ENCODE results near the gene JKAMP.
"Not testable (repeated sequence)": the region's sequence is repeated elsewhere in the genome, so short reads cannot be mapped to it uniquely, and the experiment has no call there.

Gene JKAMP, protein sequence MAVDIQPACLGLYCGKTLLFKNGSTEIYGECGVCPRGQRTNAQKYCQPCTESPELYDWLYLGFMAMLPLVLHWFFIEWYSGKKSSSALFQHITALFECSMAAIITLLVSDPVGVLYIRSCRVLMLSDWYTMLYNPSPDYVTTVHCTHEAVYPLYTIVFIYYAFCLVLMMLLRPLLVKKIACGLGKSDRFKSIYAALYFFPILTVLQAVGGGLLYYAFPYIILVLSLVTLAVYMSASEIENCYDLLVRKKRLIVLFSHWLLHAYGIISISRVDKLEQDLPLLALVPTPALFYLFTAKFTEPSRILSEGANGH

DNA sequence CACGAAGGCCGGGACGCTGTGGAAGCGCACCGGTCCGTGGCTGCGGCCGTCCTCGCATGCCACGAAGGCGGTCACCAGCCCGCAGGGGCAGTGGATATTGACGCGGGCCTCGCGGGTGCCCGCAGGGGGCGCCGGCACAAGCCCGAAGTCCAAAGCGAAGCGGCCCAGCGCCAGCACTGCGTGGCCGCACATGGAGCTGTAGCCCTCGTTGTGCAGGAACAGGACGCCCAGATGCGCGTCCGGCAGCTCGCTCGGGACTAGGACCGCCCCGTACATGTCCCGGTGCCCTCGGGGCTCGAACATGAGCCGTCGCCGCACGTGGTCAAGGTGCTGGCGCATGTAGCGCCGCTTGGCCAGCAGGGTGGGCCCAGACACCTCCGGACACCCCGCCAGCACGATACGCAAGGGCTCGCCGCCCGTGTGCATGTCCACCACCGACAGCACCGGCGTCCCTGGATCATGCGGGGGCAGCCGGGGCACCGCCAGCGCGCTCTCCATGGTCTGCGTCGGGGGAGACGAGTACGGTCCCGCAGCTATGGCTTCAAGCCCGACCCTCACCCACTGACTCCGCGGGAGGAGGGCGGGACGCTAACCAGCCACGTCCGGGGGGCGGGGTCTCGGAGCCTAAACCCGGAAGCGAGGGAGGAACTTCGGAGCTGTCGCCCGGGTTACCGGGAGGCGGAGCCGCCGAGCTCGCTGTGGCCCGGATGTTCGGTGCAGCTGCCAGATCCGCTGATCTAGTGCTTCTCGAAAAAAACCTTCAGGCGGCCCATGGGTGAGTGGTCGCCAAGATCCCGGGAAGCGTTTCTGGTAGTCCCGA lies at the start of gene JKAMP, which contains the start of gene L3HYPDH:
TSS of gene JKAMP (plus strand) at position 699 of the 820 bp plus-strand sequence. CDS start at position 772, 73 bp downstream.
TSS of gene L3HYPDH (minus strand) at position 590 of the 820 bp plus-strand sequence. CDS start at position 498, 92 bp downstream.
- DNase-seq: peak; percentile 95

DNA sequence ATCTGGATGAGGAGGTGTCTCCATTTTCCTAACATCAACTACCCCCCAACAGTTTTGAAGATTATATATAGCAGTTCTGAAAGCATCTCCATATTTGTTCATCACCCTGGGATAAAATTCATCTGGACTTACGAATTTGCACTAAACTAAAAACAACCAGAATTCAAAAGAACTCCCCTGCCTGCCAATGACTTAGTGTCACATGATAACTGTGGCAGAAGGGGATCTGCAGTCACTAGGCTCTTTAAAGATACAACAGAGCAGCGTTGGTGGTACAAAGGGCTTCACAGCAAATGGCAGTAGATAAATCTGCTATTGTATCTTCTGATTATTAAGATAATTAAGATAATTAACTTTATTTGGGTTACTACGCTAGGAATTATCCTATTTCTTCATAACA lies 49.2 kb upstream of the JKAMP start:
- no peak for DNase-seq

DNA sequence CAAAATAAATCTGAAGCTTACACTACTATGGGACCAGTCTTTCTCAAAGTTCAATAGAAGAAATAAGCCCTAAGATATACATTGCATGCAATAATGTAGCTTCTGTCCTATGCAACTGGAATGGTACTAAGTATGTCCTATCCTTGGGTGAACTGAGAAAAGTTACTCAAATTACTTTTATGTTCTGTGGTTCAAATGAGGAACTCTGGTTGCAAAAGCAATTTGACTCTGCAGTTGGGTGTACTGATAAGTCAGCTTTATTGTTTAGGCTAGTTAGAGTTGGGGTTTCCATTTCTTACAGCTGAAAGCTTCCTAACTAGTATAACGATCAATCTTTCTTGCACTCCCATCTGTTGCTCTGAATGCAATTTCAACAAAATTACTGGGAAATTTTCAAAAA lies 48.3 kb upstream of the JKAMP start:
- no peak for DNase-seq

DNA sequence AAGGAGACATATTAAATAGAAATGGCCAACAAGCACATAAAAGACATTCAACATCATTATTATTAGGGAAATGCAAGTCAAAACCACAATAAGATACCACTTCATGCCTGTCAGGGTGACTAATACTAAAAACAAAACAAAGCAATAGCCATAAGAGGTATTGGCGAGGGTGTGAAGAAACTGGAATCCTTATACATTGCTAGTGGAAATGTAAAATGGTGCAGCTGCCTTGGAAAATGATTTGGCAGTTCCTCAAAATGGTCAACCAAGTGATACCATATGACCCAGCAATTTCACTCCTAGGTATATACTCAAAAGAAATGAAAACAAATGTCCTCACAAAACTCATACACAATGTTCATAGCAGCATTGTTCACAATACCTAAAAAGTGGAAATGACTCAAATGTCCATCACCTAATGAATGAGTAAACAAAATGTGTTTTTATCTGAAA lies 46.1 kb upstream of the JKAMP start:
- no peak for DNase-seq

DNA sequence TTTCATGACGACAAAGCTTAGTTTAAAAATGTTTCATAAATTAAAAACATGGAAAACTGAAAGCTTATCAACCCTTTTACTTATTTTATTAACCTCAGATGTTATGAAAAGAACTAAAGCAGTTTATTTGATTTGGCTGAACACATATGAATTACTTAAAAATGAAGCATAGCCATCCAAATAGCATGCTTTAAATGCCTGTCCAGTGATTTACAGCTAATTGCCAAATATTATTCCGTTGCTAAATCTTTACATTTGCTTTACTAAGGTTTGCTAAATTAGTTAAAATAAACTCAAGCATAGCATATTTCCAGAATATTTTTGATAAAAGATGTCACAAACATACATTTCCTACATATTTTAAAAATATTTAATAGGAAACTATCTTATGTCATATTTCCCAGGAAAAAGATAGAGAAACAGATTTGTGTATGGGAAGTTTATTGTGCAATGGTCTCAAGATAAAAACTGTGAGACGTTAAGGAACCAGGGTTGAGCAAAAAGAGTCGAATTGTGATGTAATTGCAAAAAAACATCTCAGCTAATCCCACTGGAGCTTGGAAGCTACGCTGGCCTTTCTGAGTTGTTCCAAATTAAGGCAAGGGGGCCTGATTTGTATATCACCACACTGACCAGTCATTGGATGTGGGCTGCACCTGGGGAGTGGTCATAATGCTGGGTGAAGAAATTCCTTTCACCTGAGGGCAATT lies 44.9 kb upstream of the JKAMP start:
- no peak for DNase-seq

DNA sequence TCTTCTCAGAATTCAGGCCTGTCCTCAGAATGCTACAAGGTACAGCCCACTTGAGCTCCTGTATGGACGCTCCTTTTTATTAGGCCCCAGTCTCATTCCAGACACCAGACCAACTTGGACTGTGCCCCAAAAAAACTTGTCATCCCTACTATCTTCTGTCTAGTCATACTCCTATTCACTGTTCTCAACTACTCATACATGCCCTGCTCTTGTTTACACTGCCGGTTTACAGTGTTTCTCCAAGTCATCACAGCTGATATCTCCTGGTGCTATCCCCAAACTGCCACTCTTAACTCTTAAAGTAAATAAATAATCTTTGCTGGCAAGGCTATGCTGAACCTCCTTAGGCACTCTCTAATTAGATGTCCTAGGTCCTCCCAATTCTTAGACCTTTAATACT lies 35.6 kb upstream of the JKAMP start:
- DNase-seq: not testable (repeated sequence)

DNA sequence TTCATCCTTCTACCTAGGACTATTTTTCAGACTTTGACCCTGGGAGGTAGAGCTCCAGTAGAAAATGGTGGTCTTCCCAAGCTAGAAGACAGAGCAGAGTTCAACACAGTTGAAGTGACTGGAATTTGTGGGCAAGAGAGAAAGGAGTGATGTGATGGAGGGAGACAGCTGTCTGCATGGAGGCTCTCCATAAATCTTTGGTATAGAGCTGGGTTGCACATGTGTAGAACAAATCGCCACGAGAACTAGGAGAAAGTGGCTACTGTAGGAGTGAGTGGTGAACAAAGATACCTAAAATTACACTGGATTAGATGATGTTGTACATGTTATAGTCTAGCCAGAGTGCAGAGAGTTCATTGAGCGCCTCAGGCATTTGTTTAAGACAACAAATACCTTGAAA lies 33.6 kb upstream of the JKAMP start:
- DNase-seq: no peak

DNA sequence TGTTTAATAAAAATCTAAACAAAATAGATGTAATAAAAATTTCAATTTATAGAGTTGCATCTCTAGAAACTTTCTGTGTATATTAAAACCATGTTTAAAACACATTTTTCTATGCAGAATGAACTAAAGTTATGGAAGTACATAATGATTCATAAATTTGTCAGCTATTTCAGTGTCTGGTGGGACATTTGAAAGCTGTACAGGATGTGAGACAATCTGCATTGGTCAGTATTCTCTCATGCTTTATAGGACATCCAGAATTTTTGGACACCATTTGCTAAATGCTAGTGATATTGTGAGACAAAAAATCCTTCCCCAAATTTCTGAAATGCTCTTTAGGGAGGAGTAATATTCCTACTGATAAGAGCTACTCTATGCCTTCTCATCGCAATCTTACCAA lies 32.5 kb upstream of the JKAMP start:
- DNase-seq: no peak

DNA sequence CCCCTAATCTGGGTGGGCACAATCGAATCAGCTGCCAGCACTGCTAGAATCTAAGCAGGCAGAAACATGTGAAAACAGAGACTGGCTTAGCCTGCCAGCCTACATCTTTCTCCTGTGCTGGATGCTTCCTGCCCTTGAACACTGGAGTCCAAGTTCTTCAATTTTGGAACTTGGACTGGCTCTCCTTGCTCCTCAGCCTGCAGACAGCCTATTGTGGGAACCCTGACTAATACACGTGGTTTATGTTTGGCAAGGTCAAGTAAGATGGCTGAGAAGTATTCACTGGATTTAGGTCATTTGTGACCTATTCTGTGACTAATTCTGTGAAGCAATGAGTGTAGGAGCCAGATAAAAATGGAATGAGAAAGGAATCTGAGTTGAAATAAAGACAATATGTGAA lies 30.2 kb upstream of the JKAMP start:
- DNase-seq: no peak

DNA sequence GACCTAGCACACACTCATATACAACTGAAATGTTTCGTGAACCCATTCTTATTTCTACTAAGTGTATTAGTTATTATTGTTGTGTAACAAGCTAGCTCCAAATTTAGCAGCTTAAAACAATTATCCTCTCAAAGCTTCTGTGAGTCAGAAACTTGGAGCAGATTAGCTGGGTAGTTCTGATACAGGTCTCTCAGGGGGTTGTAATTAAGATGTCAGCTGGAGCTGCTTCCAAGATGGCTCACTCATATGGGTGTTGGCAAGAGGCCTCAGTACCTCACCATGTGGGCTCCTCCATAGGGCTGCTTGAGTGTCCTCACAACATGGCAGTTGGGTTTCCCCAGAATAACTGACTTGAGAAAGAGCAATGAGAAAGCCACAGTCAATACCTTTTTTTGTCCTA lies 28.9 kb upstream of the JKAMP start:
- no peak for DNase-seq

DNA sequence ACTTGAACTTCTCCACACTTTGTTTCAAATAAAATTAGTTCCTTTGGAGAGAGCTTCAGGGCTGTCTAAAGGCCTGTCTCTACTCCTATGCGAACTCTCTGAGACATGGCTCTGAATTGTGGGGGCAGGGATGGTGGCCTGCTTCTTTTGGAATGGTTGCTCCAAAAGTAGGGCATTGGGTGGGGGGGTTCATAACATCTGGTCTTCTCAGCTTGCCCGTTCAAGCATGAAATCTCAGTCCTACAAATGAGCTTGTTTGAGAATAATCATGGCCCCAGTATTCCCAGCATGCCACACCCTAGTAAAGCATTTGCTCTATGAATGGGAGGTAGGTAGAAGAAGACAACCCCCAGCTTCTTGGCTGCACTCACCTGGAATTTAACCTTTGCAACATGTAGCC lies 25.8 kb upstream of the JKAMP start:
- no peak for DNase-seq

DNA sequence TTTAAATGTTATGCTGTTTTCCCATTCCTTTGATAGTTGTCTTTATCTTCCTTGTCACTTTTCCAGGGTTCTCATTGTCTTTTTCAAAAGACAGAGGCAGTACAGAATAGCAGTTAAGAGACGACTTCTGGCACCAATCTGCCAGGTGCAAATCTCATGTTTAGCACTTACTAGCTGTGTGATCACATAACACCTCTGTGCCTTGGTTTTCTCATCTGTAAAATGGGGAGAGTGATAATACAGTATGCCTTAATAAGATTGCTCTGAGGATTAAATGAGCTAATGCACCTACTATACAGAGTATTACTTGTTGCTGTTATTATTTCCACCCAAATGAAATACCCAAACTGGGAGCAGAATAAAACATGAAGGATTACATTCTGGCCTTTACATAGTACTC lies 23.9 kb upstream of the JKAMP start:
- DNase-seq: no peak

DNA sequence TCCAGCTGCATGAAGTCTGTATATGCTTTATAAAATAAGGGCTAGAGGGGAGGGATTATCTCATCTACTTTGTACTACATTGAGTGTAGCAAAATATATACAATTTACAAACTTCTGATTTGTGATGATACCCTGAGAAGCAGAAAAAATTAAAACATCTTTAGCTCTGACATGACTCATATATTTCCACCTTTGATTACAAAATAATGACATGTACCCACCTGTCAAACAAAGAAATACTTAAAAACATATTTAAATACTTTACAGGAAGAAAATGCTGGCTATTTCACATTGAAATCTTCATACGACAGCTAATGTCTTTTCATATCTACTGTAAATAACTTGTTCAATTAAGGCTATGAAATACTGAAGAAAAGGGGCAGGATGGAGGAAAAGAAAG lies 22.4 kb upstream of the JKAMP start:
- DNase-seq: no peak

DNA sequence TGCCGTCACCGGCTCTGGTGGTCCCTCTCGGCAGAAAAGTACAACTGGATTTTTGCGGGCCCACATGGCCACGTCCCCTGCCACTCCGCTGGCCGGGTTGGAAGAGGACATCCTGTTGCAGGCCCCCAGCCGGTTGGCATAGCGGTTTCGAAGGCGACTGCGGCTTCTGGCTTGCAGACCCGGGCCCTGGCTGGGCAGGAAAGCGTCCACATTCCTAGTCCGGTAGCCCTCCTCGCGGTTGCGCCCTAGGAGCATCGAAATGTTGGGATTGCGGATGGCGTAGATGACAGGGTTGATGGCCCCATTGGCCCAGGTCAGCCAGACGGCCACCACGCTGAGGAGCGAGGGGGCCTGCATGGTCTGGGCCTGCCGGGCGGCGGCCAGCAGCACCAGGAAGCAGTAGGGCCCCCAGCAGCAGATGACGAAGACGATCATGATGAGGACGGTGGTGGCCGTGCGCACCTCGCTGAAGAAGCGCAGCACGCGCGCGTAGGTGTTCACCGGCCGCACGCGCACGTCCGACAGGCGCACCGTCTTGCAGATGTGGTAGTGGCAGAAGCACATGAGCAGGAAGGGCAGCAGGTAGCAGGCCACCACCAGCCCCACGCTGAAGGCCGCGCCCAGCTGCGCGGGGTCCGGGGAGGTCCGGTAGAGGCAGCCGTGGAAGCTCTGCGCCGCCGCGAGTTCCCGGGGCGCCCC lies 20.4 kb upstream of the JKAMP start:
- DNase-seq: peak in 1 of 2 donors; percentile 11

DNA sequence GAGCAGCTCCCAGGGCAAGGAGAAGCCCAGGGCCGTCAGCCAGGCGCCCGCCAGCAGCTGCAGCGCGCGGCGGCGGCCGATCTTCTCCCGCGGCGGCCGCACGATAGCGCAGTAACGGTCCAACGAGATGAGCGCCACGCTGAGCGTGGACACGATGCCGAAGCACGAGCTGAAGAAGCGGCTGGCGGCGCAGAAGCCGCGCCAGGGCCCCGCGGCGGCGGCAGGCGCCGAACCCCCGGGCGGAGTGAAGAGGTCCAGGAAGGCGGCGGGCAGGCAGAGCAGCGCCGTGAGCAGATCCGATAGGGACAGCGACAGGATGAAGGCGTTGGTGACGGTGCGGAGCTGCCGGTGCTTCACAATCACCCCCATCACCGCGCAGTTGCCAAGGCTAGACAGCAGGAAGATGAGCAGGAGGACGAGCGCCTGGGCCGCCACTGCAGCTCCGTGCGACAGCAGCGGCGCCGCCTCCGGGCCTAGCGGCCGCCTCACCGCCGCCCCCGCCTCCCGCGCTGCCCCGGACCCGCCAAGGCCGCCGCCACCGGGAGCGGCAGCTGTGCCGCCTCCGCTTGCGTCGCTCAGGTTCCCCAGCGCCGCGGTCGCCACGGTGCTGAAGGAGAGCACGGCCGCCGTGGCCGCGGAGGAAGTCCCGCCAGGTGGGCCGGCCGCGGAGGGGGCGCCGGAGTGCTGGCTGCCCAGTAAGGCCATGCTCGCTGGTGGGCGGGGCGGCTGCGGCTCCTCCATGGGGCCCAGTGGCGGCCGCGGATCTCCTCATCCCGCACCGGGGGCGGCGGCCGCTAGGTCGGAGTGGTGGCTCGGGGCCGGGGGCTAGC lies 19.6 kb upstream of the JKAMP start:
- DNase-seq: peak; percentile 51 to 58

DNA sequence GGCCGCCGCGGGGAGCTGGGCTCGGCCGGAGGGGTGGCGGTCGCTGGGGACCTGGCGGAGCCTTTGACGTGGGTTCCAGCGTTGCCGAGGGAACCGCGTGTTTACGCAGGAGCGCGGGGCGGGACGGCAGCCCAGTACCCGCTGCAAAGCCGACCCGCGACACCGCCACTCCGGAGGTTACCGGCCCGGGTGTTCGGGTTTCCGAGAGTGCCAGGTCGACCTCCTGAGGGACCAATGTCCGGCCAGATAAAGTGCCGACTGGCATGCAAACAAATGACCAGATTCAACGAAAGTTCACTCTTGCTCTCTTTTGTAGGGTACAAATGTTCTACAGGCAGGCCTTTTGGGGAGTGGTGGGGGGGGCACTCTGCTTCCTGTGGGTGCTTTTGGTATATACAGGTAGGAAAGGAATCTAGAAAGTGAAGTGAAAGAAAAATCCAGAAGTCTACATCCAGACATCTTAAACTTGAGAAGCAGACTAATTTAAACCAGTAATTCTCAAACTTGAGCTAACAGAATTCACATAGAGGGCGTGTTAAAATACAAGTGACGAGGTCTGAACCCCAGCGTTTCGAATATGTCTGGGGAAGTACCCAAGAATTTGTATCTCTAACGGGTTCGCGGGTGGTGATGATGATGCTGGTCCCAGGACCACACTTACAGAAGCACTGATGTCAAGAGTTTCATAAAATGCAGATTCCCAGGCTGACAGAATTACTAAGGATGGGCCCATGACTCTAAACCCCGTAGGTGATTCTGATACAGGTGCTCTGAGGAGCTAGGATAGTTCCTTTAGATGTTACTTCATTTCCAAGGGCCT lies 18.8 kb upstream of the JKAMP start, which contains the start of gene GPR135:
TSS of gene GPR135 (minus strand) at position 65 of the 820 bp plus-strand sequence. CDS start 154 bp downstream, outside the sequence.
- DNase-seq: peak; percentile 18 to 53

DNA sequence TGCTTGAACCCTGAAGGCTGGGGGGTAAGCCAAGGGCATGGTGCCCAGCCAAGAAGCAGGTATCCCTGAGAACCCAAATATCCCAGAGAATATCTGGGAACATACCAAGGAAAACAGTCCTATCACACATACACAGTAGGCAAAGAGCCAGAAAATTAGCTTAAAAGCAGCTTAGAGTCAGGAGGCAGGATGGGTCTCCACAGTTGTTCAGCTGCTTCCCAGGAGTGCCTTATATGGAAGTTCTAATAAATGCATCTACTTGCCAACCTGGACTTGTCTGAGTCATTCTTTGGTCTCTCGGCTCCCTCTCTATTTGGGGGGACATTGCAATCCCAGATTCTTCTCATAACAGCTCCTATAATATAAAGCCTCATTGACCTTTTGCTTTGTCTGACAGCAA lies 10.1 kb upstream of the JKAMP start:
- no peak for DNase-seq

DNA sequence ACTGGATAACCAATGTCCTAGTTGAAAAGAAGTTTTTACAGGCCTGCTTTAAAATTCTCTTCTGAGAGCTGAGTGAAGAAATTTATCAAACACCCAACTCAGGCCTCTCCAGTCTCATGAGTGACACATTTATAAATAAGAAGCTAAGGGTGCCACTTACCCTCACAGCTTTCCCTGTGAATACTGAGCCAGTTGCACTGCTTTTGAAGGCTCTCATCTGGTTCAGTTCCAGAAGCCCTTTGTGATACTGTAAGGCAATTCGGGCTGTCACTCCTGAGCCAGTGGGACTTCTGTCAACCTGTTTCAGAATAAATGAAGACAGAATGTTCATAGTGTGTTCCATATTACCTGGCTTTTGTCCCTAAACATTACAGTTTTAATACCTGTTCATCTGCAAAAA lies 8.6 kb upstream of the JKAMP start:
- DNase-seq: no peak

DNA sequence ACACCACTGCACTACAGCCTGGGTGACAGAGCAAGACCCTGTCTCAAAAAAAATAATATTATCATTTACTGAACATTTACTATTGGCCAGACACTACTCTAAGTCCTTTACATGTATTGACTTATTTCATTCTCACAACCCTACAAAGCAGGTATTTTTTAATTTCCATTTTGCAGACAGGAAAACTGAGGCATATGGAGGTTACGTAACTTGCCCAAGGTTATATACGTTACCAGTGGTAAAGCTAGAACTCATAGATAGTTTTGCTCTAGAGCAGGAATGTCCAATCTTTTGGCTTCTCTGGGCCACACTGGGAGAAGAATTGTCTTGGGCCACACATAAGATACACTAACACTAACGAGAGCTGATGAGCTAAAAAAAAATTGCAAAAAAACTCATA lies 5.8 kb upstream of the JKAMP start:
- no peak for DNase-seq

DNA sequence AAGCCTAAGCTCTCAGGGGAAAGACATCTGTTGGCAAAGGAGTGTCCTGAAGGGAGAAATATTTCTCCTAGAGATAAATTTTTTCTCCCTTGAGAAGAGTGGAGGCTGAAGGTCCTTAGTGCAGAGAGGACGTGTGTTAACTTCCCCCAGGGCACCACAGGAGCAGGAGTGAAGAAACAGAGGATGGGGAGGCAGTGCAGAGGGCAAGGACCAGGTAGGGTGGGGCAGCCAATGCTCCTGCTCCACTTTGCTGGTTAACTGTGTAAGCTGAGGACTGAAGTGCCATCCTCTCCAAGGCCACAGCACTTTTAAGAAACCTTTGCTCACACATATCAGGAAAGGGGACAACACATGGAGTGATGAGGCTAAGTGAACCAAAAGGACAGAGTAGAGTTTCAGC lies 4.2 kb upstream of the JKAMP start:
- DNase-seq: no peak

DNA sequence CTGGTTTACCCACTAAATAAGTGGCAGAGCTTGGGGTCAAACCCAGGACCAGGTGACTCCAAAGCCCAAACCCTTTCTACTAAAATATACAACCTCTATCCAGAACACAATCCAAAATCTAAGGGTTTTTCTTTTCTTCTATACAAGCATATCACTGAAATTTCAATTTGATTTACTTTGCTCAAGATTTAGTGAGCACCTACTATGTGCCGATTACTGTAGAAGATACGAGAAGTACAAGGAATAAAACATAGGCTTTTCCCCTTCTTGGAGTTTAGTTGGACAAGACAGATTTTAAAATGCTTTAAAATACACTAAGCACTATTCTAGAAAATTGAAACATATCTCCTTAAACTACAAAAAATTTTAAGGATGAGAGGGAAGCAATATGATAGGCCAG lies 2.9 kb upstream of the JKAMP start:
- no peak for DNase-seq

Measured in CD4-positive, alpha-beta T cell treated with Interleukin-1 beta for 1 hour (primary cell).